GM12891 (cell line): ENCODE measurements around the gene RFXAP.

Experiments used
- POLR2A ChIP-seq: IDR thresholded peaks from 2 replicates; pipeline ENCODE4 v1.6.1; 2011; ENCODE audit warnings: low read depth, low read length, control low read depth
- POLR2AphosphoS5 ChIP-seq: IDR thresholded peaks from 2 replicates; pipeline ENCODE4 v1.6.1; 2011; ENCODE audit warnings: low read depth, low read length, control low read depth
- POU2F2 ChIP-seq: IDR thresholded peaks from 2 replicates; pipeline ENCODE4 v1.6.1; 2011; ENCODE audit warnings: low read depth, mild to moderate bottlenecking, control low read depth, low read length, moderate library complexity
- TAF1 ChIP-seq: IDR thresholded peaks from 2 replicates; pipeline ENCODE4 v1.6.1; 2011; ENCODE audit warnings: low read depth, low read length, control low read depth

- TF ChIP-seq POLR2A (no peak), POLR2AphosphoS5 (no peak), TAF1 (no peak), POU2F2 (no peak)
Observed at GRCh38 chr13:36870050-36870692, 51.1 kb downstream of the RFXAP start.
